GM12874 (cell line): ENCODE data around the gene NTPCR.

Experiments
- CTCF ChIP-seq: IDR thresholded peaks from 2 replicates; pipeline ENCODE4 v1.5.1; 2011; ENCODE audit warnings: low read depth, mild to moderate bottlenecking, control low read depth, low read length, moderate library complexity; ENCODE audit not compliant: insufficient read depth

Gene NTPCR

GRCh38 chr1:232906441-232906840, 44.0 kb upstream of the NTPCR start:
- no peak for TF ChIP-seq CTCF

- TF ChIP-seq CTCF: no peak
These were observed 41.6 kb upstream of the NTPCR start for GRCh38 chr1:232908831-232909230.

- TF ChIP-seq CTCF: no peak
These were observed 40.7 kb upstream of the NTPCR start for GRCh38 chr1:232909752-232910151.

- no peak for TF ChIP-seq CTCF
These were observed 39.3 kb upstream of the NTPCR start for GRCh38 chr1:232911027-232911599.

- no peak for TF ChIP-seq CTCF
These were observed 37.4 kb upstream of the NTPCR start for GRCh38 chr1:232912845-232913580.

- no peak for TF ChIP-seq CTCF
These were observed 35.2 kb upstream of the NTPCR start for GRCh38 chr1:232915212-232915611.

GRCh38 chr1:232917053-232917452, 33.4 kb upstream of the NTPCR start:
- no peak for TF ChIP-seq CTCF
